Stimulated activated effector memory CD8-positive, alpha-beta T cell treated with anti-CD3 and anti-CD28 coated beads, Interleukin-12 subunit alpha, Interleukin-12 subunit beta, amount 100 ng/mL, for 72 hours (primary cell): ENCODE results near the gene FDCSP.
"Not testable (repeated sequence)": the region's sequence is repeated elsewhere in the genome, so short reads cannot be mapped to it uniquely, and the experiment has no call there.

Experiments
- ATAC-seq: fragments of 150-1000 bp; cut with Tn5 transposase; 2 replicates; pipeline ENCODE4 v1.10.0; 2021
- DNase-seq, 2 donors: peaks; one replicate each; pipeline ENCODE4 v3.0.0; 2021 to 2022; ENCODE audit warnings: low spot score in 2 of 2
- H3K27ac Mint-ChIP-seq: one replicate; pipeline ENCODE4 v1.8.0; 2022; ENCODE audit warnings: mild to moderate bottlenecking, mixed read lengths
- H3K36me3 Mint-ChIP-seq: one replicate; pipeline ENCODE4 v1.8.0; 2022; ENCODE audit warnings: mild to moderate bottlenecking, mixed read lengths
- H3K4me1 Mint-ChIP-seq: one replicate; pipeline ENCODE4 v1.8.0; 2022; ENCODE audit warnings: mixed read lengths
- H3K4me3 Mint-ChIP-seq: one replicate; pipeline ENCODE4 v1.8.0; 2022; ENCODE audit warnings: mild to moderate bottlenecking, mixed read lengths
- H3K9me3 Mint-ChIP-seq: one replicate; pipeline ENCODE4 v1.8.0; 2022; ENCODE audit warnings: mixed read lengths

Gene FDCSP

GRCh38 chr4:70212752-70213151, 13.2 kb upstream of the FDCSP start:
- not testable (repeated sequence) for H3K27ac Mint-ChIP-seq, ATAC-seq, H3K4me3 Mint-ChIP-seq, H3K36me3 Mint-ChIP-seq, DNase-seq, H3K4me1 Mint-ChIP-seq
- H3K9me3 Mint-ChIP-seq: peaks cover 18% of the 10 kb centered on the region

- H3K4me3 Mint-ChIP-seq, H3K27ac Mint-ChIP-seq, DNase-seq, H3K4me1 Mint-ChIP-seq, ATAC-seq, H3K36me3 Mint-ChIP-seq: not testable (repeated sequence)
- H3K9me3 Mint-ChIP-seq: peaks cover 13% of the 10 kb centered on the region
Measured at GRCh38 chr4:70216109-70216508, 9.8 kb upstream of the FDCSP start.

DNA sequence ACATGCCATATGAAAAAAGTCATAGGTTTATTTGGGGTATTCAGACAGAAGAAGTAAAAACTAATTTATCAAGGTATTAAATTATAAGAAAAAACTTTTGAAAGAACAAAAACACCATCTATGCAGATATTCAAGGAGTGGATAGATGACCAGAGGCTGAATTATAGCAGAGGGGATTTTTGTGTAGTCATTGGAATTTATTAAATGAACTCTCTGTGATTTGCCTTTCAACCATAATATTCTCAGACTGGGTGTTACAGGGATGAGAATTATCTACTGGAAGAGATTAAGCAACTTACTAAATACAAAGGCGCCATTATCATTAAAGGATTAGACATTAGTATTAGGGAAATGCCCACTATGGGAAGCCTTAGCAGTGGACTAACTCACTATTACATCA, 9.4 kb upstream of the FDCSP start:
- not testable (repeated sequence) for H3K4me1 Mint-ChIP-seq, ATAC-seq, H3K27ac Mint-ChIP-seq, H3K36me3 Mint-ChIP-seq, H3K4me3 Mint-ChIP-seq, DNase-seq
- H3K9me3 Mint-ChIP-seq: peaks cover 11% of the 10 kb centered on the region

DNA sequence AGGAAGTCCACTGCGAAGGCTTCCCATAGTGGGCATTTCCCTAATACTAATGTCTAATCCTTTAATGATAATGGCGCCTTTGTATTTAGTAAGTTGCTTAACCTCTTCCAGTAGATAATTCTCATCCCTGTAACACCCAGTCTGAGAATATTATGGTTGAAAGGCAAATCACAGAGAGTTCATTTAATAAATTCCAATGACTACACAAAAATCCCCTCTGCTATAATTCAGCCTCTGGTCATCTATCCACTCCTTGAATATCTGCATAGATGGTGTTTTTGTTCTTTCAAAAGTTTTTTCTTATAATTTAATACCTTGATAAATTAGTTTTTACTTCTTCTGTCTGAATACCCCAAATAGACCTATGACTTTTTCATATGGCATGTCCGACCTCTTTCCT, 4.5 kb upstream of the FDCSP start:
- ATAC-seq, H3K36me3 Mint-ChIP-seq, H3K27ac Mint-ChIP-seq, H3K9me3 Mint-ChIP-seq, H3K4me3 Mint-ChIP-seq, H3K4me1 Mint-ChIP-seq, DNase-seq: not testable (repeated sequence)

- not testable (repeated sequence) for H3K4me3 Mint-ChIP-seq, ATAC-seq, H3K4me1 Mint-ChIP-seq, DNase-seq, H3K9me3 Mint-ChIP-seq, H3K36me3 Mint-ChIP-seq, H3K27ac Mint-ChIP-seq
Measured at GRCh38 chr4:70221818-70222217, 4.1 kb upstream of the FDCSP start.

- Mint-ChIP-seq H3K4me1 (no peaks in the 10 kb centered on the region), H3K9me3 (peaks cover 11% of the 10 kb centered on the region), H3K27ac (no peak overlapping the region), H3K4me3 (no peak overlapping the region), H3K36me3 (no peaks in the 10 kb centered on the region)
- DNase-seq: no peak
- no peak for ATAC-seq
Measured at GRCh38 chr4:70236125-70236524, 10.2 kb downstream of the FDCSP start.

DNA sequence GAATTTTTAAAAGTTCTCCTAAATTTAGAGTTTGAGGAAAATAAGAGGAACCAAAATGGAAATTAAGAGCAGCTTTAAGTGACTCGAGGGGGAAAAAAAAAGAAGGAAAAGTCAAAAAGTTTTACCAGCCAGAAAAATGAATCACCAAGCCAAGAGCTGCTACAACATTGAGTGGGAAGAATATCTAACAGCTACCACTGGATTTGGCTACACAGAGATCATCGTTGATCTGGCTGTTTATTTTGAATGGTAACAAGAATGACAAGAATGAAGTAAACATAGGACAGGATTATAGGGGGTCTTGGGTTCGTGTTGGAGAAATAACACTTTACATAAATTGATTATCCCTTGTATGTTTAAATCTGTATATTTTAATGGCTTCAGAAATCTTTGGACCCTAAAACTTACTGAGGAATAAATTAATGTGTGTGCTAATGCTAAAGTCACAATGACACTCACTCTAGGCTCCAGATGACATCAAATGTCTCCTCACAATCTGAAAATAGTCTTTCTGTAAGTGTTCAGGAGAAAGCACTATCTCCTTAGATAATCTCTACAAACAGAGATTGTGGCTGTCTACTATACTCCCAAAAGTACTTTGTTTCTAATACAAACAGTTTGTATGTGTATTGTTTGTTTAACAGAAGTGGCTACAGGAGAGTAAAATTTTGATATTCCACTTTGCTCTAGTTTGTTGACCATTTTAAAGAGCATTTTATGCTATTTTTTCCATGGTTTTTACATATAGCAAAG, 13.4 kb downstream of the FDCSP start:
- H3K4me1 Mint-ChIP-seq: no peaks in the 10 kb centered on the region
- ATAC-seq (no peak), DNase-seq (no peak)
- H3K27ac Mint-ChIP-seq: no peak overlapping the region
- no peak overlapping the region for H3K4me3 Mint-ChIP-seq
- peaks cover 11% of the 10 kb centered on the region for H3K9me3 Mint-ChIP-seq
- H3K36me3 Mint-ChIP-seq: no peaks in the 10 kb centered on the region

GRCh38 chr4:70239884-70240591, 14.1 kb downstream of the FDCSP start:
- H3K36me3 Mint-ChIP-seq: no peaks in the 10 kb centered on the region
- H3K4me1 Mint-ChIP-seq: no peaks in the 10 kb centered on the region
- ATAC-seq (no peak), DNase-seq (no peak)
- H3K4me3 Mint-ChIP-seq: no peak overlapping the region
- H3K9me3 Mint-ChIP-seq: peaks cover 11% of the 10 kb centered on the region
- no peak overlapping the region for H3K27ac Mint-ChIP-seq

DNA sequence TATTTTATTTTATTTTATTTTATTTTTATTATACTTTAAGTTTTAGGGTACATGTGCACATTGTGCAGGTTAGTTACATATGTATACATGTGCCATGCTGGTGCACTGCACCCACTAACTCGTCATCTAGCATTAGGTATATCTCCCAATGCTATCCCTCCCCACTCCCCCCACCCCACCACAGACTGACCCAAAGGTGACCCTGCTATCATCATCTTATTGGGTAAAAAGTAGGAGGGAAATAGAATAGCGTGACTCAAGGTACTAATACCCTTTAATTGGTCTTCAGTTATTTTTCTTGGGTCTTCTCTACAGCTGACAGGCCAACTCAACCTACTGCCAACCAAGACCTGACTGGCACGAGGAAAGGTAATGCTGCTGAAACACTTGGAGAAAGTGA, 16.4 kb downstream of the FDCSP start, which contains the start of gene CSN3:
TSS of gene CSN3 (plus strand) at position 301 of the 400 bp plus-strand sequence. CDS start 2,223 bp downstream, outside the sequence.
- H3K27ac Mint-ChIP-seq, H3K36me3 Mint-ChIP-seq, H3K9me3 Mint-ChIP-seq, H3K4me3 Mint-ChIP-seq, ATAC-seq, H3K4me1 Mint-ChIP-seq, DNase-seq: not testable (repeated sequence)

GRCh38 chr4:70243091-70243490, 17.2 kb downstream of the FDCSP start:
- Mint-ChIP-seq H3K36me3 (no peaks in the 10 kb centered on the region), H3K9me3 (peaks cover 9% of the 10 kb centered on the region), H3K4me1 (no peaks in the 10 kb centered on the region), H3K4me3 (no peak overlapping the region), H3K27ac (no peak overlapping the region)
- DNase-seq: no peak
- ATAC-seq: no peak

DNA sequence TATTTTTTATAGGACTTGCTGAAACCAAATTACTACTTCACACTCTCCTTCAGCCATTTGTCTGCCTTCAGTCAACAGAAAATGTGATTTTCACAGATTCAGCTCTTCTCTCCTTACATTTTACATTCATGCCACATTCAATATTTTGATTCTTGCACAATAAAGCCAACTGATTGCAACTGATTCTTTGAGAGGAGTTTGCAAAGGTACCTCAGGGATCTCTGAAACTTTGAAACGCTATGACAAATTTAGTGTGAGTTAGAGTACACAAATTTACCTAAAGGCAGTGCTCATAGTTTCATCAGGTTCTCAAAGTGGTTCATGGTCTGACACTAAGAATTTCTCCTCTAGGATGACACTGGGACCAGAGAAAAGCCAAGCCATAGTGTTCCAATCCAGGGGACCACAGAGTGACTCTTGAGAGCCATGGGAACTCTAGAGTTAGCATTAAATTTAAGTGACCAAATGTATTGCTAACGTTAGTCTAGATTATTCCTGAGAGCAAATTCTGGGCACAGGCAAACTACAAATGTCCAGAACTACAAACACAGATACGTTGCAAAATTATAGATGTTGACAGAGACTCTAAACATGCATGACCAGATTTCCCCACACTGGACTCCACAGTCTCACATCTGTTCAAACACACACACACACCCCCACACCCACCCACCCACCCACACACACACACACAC, 25.5 kb downstream of the FDCSP start:
- no peaks in the 10 kb centered on the region for H3K36me3 Mint-ChIP-seq

GRCh38 chr4:70251945-70252277, 26.0 kb downstream of the FDCSP start:
- ATAC-seq (no peak), DNase-seq (no peak)
- Mint-ChIP-seq H3K27ac (no peak overlapping the region), H3K4me3 (no peak overlapping the region), H3K4me1 (no peaks in the 10 kb centered on the region), H3K36me3 (no peaks in the 10 kb centered on the region), H3K9me3 (peaks cover 4% of the 10 kb centered on the region)

More for the DNA sequence above, 25.5 kb downstream of the FDCSP start:
- no peak overlapping the region for H3K27ac Mint-ChIP-seq
- no peak for ATAC-seq
- no peak for DNase-seq
- H3K9me3 Mint-ChIP-seq: peaks cover 4% of the 10 kb centered on the region
- no peaks in the 10 kb centered on the region for H3K4me1 Mint-ChIP-seq
- no peak overlapping the region for H3K4me3 Mint-ChIP-seq

GRCh38 chr4:70269674-70270073, 43.8 kb downstream of the FDCSP start:
- Mint-ChIP-seq H3K4me3 (no peak overlapping the region), H3K9me3 (peaks cover 6% of the 10 kb centered on the region), H3K27ac (no peak overlapping the region), H3K4me1 (no peaks in the 10 kb centered on the region), H3K36me3 (no peaks in the 10 kb centered on the region)
- ATAC-seq (no peak), DNase-seq (no peak)

- Mint-ChIP-seq H3K27ac (no peak overlapping the region), H3K36me3 (no peaks in the 10 kb centered on the region), H3K9me3 (peaks cover 3% of the 10 kb centered on the region), H3K4me3 (no peak overlapping the region), H3K4me1 (no peaks in the 10 kb centered on the region)
- DNase-seq (no peak), ATAC-seq (no peak)
Measured at GRCh38 chr4:70277121-70277520, 51.2 kb downstream of the FDCSP start.

DNA sequence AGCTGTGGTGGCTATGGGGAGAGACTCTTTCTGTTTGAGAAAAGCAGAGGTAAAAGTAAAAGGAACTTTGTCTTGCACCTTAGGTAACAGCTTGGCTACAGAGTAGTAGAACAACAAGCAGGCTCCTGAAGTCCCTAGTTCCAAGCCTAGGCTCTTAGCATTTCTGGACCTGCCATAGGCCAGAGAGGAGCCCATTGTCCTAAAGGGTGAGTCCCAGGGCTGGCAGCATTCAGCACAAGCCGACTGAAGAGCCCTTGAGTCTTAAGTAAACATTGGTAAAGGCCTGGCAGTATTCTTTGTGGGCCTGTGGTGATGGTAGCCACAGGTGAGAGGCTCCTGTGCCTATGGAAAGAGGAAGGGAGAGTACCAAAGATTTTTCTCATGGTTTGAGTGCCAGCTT, 54.6 kb downstream of the FDCSP start:
- no peak for ATAC-seq
- Mint-ChIP-seq H3K9me3 (peaks cover 7% of the 10 kb centered on the region), H3K4me3 (no peak overlapping the region), H3K4me1 (no peaks in the 10 kb centered on the region), H3K36me3 (no peaks in the 10 kb centered on the region), H3K27ac (no peak overlapping the region)
- DNase-seq: no peak
